ENCODE data around the gene ZDHHC11B.
A peak's percentile ranks its signal among the peaks of the same experiment; 100 is the strongest.
"Not testable (repeated sequence)": the region's sequence is repeated elsewhere in the genome, so short reads cannot be mapped to it uniquely, and the experiment has no call there.

ZDHHC11B gene

DNA sequence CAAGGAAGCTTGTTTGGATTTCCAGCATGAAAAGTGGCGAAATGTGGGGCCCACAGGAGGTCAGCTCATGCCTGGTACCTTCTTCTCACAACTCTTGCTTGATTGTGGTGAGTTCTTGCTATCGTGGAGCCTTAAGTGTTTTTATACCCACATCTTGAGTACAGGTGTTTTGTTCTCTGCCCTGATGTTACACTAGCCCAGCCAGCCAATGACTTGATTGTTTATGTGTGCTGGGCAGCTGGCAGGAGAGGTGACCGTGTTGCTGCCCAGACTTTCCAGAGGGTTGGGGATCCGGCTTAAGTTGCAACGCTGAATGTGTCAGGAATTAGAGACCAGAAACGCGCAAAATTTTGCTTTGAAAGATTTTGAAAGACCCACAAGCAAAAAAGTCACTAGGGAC is 67.4 kb downstream of the ZDHHC11B start (continued):
- TF ChIP-seq, protein P1, sequence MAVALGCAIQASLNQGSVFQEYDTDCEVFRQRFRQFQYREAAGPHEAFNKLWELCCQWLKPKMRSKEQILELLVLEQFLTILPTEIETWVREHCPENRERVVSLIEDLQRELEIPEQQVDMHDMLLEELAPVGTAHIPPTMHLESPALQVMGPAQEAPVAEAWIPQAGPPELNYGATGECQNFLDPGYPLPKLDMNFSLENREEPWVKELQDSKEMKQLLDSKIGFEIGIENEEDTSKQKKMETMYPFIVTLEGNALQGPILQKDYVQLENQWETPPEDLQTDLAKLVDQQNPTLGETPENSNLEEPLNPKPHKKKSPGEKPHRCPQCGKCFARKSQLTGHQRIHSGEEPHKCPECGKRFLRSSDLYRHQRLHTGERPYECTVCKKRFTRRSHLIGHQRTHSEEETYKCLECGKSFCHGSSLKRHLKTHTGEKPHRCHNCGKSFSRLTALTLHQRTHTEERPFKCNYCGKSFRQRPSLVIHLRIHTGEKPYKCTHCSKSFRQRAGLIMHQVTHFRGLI (tag by site-specific recombination; IDR thresholded peaks at IDR 0.05), result no peak
- no peak for TF ChIP-seq ZNF311 (tag by site-specific recombination; IDR thresholded peaks at IDR 0.05; ENCODE audit: borderline replicate concordance)

DNA sequence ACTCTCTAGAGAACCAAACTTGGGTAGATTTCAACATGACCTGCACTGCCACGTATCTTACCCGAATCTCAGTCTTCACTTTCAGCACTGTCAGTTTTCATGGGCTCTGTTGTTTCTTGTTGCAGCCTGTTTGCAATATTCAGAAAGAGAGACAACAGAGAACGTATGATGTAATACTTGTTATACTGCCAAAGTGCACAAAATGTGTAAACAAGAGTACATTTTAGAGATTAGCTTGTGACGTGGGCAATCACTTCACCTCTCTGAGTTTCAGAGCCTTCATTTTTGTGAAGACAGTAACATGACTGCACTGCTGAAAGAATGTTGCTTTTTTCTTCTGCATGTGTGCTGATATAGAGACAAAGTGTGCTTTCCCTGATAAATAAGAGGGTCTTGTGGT is 67.8 kb downstream of the ZDHHC11B start:
- CTCF ChIA-PET; H3K9me3 ChIP-seq (ENCODE audit: control insufficient read depth, insufficient read depth, low read depth, low read length); POLR2A ChIA-PET; H3K4me3 ChIP-seq (ENCODE audit: low read depth, low read length); H3K4me1 ChIP-seq (ENCODE audit: control insufficient read depth, insufficient read depth, low read length); H3K36me3 ChIP-seq (ENCODE audit: control insufficient read depth in 2 of 2, insufficient read depth in 1 of 2, low read length in 2 of 2); H3K27ac ChIP-seq (ENCODE audit: extremely low read depth, low read depth, low read length): not testable (repeated sequence)
- TF ChIP-seq ZNF629 (tag by site-specific recombination; IDR thresholded peaks at IDR 0.05), result peak; percentile 39; the same call in 1 of the 2 replicates

DNA sequence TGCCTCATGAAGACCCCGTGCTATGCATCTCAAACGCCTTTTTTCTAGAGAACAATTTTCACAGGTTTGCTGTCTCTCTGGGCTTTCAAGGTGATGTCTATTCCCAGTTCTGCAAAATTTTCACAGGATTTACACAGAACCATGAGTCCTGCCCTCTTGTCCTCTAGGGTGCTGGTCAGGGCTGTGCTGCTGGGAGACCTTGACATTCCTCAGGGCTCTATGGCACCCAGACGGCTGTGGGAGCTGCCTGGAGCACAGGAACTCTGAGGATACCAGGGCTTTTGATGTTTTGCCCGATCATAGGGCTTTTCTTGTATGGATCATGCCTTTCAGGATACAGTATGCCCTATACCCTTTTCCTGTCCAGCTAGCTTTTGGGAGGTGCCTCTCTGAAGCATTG is 68.9 kb downstream of the ZDHHC11B start:
- H3K9me3 ChIP-seq (ENCODE audit: control insufficient read depth, insufficient read depth, low read depth, low read length); H3K27ac ChIP-seq (ENCODE audit: extremely low read depth, low read depth, low read length); H3K36me3 ChIP-seq (ENCODE audit: control insufficient read depth in 2 of 2, insufficient read depth in 1 of 2, low read length in 2 of 2); H3K4me3 ChIP-seq (ENCODE audit: low read depth, low read length); CTCF ChIA-PET; H3K4me1 ChIP-seq (ENCODE audit: control insufficient read depth, insufficient read depth, low read length); POLR2A ChIA-PET: not testable (repeated sequence)

DNA sequence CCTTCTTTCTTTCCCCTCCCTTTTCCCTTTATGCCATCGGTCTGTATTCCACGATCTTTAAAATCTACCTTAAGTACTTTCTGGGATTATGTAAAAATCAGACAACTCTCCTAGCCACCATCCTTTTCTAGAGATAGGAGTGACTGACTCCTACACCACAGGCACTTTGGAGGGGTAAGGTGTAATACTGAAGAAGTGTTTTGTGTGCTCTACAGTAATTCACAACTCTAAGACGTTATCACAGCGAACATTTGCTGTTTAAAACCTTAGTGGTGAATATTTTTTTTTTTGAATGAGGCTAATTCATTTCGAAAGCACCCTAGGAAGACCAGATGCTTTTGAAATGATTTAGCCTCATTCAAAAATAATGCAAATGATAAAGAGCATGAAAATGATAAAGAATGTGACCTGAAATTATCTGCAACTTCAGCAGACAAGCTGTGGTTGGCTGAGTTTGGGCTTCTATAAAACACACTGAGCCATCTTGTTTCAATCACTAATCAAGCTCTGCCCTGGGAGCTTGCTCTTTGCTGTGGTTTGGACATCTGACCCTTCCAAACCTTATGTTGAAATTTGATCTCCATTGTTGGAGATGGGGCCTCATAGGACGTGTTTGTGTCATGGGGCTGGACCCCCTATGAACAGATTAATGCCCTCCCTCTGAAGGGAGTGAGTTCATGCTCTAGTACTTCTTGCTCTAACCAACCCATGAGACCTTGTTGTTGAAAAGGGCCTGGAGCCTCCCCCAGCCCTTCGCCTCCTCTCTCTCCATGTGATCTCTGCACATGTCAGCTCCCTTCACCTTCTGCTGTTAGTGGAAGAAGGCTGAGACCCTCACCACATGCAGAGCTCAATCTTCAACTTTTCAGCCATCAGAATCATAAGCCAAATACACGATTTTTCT is 70.1 kb downstream of the ZDHHC11B start:
- CTCF ChIA-PET; H3K9me3 ChIP-seq (ENCODE audit: control insufficient read depth, insufficient read depth, low read depth, low read length); H3K4me1 ChIP-seq (ENCODE audit: control insufficient read depth, insufficient read depth, low read length); H3K36me3 ChIP-seq (ENCODE audit: control insufficient read depth in 2 of 2, insufficient read depth in 1 of 2, low read length in 2 of 2); H3K27ac ChIP-seq (ENCODE audit: extremely low read depth, low read depth, low read length); POLR2A ChIA-PET; H3K4me3 ChIP-seq (ENCODE audit: low read depth, low read length): not testable (repeated sequence)

DNA sequence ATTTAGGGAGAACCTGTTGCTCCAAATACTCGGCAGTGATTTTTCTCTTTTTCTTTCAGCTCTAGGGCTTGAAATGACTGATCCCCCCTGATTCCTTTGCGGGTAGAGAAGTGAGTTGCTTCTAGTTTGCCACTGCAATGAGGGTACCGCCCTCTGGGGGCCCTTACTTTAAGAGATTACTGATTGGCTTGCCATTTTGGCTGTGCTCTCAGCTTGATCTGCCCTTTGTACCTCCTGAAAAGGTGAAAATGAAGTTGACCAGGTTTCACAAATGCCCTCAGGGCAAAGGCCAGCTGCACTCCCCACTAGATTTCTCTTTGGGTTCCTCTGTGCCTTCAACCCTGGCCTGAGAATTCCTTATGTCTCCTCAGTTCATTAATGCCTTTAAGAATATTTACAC is 70.8 kb downstream of the ZDHHC11B start:
- H3K36me3 ChIP-seq (ENCODE audit: control insufficient read depth in 2 of 2, insufficient read depth in 1 of 2, low read length in 2 of 2); H3K4me3 ChIP-seq (ENCODE audit: low read depth, low read length); H3K4me1 ChIP-seq (ENCODE audit: control insufficient read depth, insufficient read depth, low read length); POLR2A ChIA-PET; H3K27ac ChIP-seq (ENCODE audit: extremely low read depth, low read depth, low read length); CTCF ChIA-PET; H3K9me3 ChIP-seq (ENCODE audit: control insufficient read depth, insufficient read depth, low read depth, low read length): not testable (repeated sequence)

DNA sequence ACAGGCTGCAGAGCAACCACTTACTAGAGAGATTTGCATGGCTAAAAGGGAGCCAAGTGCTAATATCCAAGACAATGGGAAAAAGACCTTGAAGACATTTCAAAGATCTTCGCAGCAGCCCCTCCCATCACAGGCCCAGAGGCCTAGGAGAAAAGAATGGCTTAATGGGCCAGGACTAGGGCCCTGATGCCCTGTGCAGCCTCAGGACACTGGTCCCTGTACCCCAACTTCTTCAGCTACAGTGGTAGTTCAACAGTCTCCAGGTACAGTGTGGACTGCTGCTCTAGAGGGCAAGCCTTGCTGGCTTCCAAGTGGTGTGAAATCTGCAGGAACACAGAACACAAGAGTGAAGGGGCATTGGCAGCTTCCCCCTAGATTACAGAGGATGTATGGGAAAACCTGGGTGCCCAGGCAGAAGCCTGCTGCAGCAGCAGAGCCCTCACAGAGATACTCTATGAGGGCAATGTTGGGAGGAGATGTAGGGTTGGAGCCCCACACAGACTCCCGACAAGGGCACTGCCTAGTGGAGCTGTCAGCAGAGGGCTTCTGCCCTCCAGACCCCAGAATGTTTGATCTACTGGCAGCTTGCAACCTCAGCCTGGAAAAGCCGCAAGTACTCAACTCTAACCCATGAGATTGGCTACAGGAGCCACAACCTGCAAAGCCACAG is 75.5 kb downstream of the ZDHHC11B start:
- CTCF ChIA-PET, result interaction anchor here (0.6 kb wide), 1 partner anchor 128 kb away, joined by 3 read pairs; no protein-coding TSS in a partner anchor
- H3K4me1 ChIP-seq (ENCODE audit: control insufficient read depth, insufficient read depth, low read length); H3K9me3 ChIP-seq (ENCODE audit: control insufficient read depth, insufficient read depth, low read depth, low read length); H3K4me3 ChIP-seq (ENCODE audit: low read depth, low read length); POLR2A ChIA-PET; H3K27ac ChIP-seq (ENCODE audit: extremely low read depth, low read depth, low read length); H3K36me3 ChIP-seq (ENCODE audit: control insufficient read depth in 2 of 2, insufficient read depth in 1 of 2, low read length in 2 of 2): not testable (repeated sequence)
- peak; percentile 74 for TF ChIP-seq ZNF585B (tag by site-specific recombination; IDR thresholded peaks at IDR 0.05)

DNA sequence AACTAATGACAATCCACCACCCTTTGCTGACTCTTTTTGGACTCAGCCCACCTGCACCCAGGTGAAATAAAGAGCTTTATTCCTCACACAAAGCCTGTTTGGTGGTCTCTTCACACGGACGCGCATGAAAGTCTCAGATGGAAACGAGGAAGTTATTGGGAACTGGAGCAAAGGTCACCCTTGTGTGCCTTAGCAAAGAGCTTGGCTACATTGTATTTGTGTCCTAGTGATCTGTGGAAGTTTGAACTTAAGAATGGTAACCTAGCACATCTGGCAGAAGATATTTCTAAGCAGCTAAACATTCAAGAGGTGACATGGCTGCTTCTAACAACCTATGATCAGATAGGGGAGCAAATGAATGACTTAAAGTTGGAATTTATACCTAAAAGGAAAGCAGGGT is 76.2 kb downstream of the ZDHHC11B start:
- H3K4me3 ChIP-seq (ENCODE audit: low read depth, low read length); H3K36me3 ChIP-seq (ENCODE audit: control insufficient read depth in 2 of 2, insufficient read depth in 1 of 2, low read length in 2 of 2); H3K4me1 ChIP-seq (ENCODE audit: control insufficient read depth, insufficient read depth, low read length); H3K27ac ChIP-seq (ENCODE audit: extremely low read depth, low read depth, low read length); POLR2A ChIA-PET; CTCF ChIA-PET; H3K9me3 ChIP-seq (ENCODE audit: control insufficient read depth, insufficient read depth, low read depth, low read length): not testable (repeated sequence)

DNA sequence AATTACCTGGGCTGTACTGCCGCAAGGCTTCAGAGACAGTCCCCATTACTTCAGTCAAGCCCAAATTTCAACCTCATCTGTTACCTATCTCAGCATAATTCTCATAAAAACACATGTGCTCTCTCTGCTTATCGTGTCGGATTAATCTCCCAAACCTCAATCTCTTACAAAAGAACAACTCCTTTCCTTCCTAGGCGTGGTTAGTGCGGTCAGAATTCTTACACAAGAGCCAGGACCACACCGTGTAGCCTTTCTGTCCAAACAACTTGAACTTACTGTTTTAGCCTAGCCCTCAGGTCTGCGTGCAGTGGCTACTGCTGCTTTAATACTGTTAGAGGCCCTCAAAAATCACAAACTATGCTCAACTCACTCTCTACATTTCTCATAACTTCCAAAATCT is 78.4 kb downstream of the ZDHHC11B start:
- H3K4me1 ChIP-seq (ENCODE audit: control insufficient read depth, insufficient read depth, low read length); H3K27ac ChIP-seq (ENCODE audit: extremely low read depth, low read depth, low read length); H3K9me3 ChIP-seq (ENCODE audit: control insufficient read depth, insufficient read depth, low read depth, low read length); H3K4me3 ChIP-seq (ENCODE audit: low read depth, low read length); CTCF ChIA-PET; H3K36me3 ChIP-seq (ENCODE audit: control insufficient read depth in 2 of 2, insufficient read depth in 1 of 2, low read length in 2 of 2); POLR2A ChIA-PET: not testable (repeated sequence)

DNA sequence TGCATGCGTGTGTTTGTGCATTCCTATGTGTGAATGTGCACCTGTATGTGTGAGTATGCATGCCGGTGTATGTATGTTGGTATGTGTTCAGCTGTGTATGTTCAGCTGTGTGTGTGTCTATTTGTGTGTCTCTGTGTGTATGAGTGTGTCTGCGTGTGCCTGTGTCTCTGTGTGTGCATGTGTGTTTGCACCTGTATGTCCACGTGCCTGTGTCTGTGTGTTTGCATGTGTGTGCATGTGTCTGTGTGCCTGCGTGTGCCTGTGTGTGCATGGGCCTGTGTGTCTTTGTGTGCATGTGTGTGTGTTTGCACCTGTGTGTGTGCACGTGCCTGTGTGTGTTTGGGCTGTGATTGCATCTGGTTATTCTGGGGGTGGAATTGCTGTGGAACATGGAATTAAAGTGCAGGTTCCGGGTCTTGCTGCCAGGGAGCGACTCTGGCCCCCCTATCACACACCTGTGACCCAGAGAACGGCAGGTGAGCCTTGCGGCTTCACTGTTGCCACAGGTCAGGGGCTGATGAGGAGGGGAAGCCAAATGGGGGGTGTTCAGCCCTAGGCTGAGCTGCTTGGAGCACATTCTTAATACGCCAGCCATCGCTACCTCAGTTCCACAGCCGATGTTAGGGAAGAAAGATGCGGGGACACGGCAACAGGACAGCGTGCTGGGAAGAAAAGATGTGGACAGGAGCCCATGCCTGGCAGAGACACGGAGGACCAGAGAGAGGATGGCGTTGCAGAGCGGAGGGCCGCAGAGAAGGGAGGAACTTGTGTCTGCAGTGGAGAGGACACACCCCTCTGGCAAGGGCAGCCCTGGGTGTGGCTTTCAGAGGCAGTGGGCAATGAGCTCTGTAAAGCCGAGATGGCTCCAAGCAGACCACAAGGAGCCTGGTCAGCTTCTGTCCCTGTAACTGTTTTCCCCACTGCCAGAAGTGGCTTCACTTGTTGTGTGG is 87.5 kb downstream of the ZDHHC11B start:
- H3K36me3 ChIP-seq (ENCODE audit: control insufficient read depth in 2 of 2, insufficient read depth in 1 of 2, low read length in 2 of 2); CTCF ChIA-PET; H3K9me3 ChIP-seq (ENCODE audit: control insufficient read depth, insufficient read depth, low read depth, low read length); H3K27ac ChIP-seq (ENCODE audit: extremely low read depth, low read depth, low read length); H3K4me3 ChIP-seq (ENCODE audit: low read depth, low read length); H3K4me1 ChIP-seq (ENCODE audit: control insufficient read depth, insufficient read depth, low read length): not testable (repeated sequence)
- POLR2A ChIA-PET, result interaction anchor here (0.9 to 1.0 kb wide), 2 partner anchors 91 to 92 kb away, joined by 3 to 5 read pairs; no protein-coding TSS in a partner anchor
